OCI-LY3 (cell line): ENCODE data around the gene ZPBP2.

ENCODE experiments used
- CTCF ChIP-seq: fragments of 200-600, 300-600 bp; sonication (generic); IDR thresholded peaks from 2 replicates; pipeline ENCODE4 v1.5.1; 2014; ENCODE audit warnings: antibody characterized with exemption, low read length, low read depth
- EZH2phosphoT487 ChIP-seq: fragments of 200-600 bp; shearing (Covaris generic); IDR thresholded peaks from 2 replicates; pipeline ENCODE4 v1.6.1; 2018; ENCODE audit warnings: antibody characterized with exemption, mixed run types, low read depth

DNA sequence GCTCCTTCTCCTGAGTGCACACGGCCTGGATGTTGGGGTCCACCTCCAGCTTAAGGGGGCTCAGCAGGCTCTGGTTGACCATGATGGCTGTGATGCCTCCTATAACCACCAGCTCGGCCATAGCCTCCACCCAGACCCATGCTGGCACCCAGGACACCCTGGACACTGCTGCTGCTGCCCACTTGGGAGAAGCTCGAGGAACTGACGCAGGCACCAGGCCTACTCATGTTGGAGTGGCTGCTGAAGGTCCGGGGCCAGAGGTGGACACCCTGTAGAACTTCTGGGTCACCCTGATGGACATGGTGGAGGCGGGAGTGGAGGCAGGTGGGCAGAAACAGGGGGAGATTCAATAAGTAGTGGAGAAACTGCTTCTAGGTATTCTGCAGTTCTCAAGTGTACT is 31.9 kb upstream of the ZPBP2 start:
- TF ChIP-seq CTCF (no peak), EZH2phosphoT487 (no peak)
